HG03103 (cell line): Measurements from ENCODE around the gene PPP1R3G.

Experiments
- ATAC-seq: cut with Tn5 transposase; IDR thresholded peaks from one replicate; pipeline ENCODE4 v1.9.1; 2021; ENCODE audit warnings: low read depth; ENCODE audit not compliant: unreplicated experiment

The PPP1R3G gene

GRCh38 chr6:5135788-5136376 lies 50.7 kb downstream of the PPP1R3G start:
- ATAC-seq, result no peak

- ATAC-seq, result no peak
These were observed 51.7 kb downstream of the PPP1R3G start for GRCh38 chr6:5136851-5137250.
